Hepatocyte (in vitro differentiated cells): ENCODE measurements around the gene PLCL1. TPM values are rescaled to one million over a fixed set of nuclear protein-coding genes. Genes with fewer than 3 reads are reported as not detected.

Experiments used
- DNase-seq: peaks from one replicate; pipeline ENCODE4 v3.0.0-alpha.2; 2016; ENCODE audit warnings: low spot score
- H2AFZ ChIP-seq: fragments of 200-600 bp; sonication (generic); 2 replicates; pipeline ENCODE4 v1.6.0; 2016; ENCODE audit warnings: antibody characterized with exemption, mild to moderate bottlenecking
- H3K27ac ChIP-seq: fragments of 200-600 bp; sonication (generic); 2 replicates; pipeline ENCODE4 v1.5.1; 2016; ENCODE audit warnings: mild to moderate bottlenecking
- H3K27me3 ChIP-seq: fragments of 200-600 bp; sonication (generic); 2 replicates; pipeline ENCODE4 v1.6.1; 2016
- H3K36me3 ChIP-seq: fragments of 200-600 bp; sonication (generic); replicated peaks from 2 replicates; pipeline ENCODE4 v1.5.1; 2016; ENCODE audit warnings: low read depth; ENCODE audit not compliant: insufficient read depth
- H3K4me1 ChIP-seq: fragments of 200-600 bp; sonication (generic); 2 replicates; pipeline ENCODE4 v1.5.1; 2016; ENCODE audit warnings: mild to moderate bottlenecking, moderate library complexity; ENCODE audit not compliant: insufficient read depth
- H3K4me2 ChIP-seq: fragments of 200-600 bp; sonication (generic); 2 replicates; pipeline ENCODE4 v1.6.0; 2016
- H3K4me3 ChIP-seq: fragments of 200-600 bp; sonication (generic); 2 replicates; pipeline ENCODE4 v1.5.1; 2016; ENCODE audit warnings: mild to moderate bottlenecking
- H3K79me2 ChIP-seq: fragments of 200-600 bp; sonication (generic); 2 replicates; pipeline ENCODE4 v1.6.0; 2017; ENCODE audit warnings: mild to moderate bottlenecking
- H3K9me2 ChIP-seq: fragments of 200-600 bp; sonication (generic); replicated peaks from 2 replicates; pipeline ENCODE4 v1.6.0; 2017; ENCODE audit warnings: mild to moderate bottlenecking; ENCODE audit not compliant: insufficient read depth
- H3K9me3 ChIP-seq: fragments of 200-600 bp; sonication (generic); 2 replicates; pipeline ENCODE4 v1.5.1; 2016; ENCODE audit warnings: low read depth, mild to moderate bottlenecking
- H4K20me1 ChIP-seq: fragments of 200-600 bp; sonication (generic); 2 replicates; pipeline ENCODE4 v1.6.0; 2016; ENCODE audit warnings: mild to moderate bottlenecking; ENCODE audit not compliant: insufficient read depth, poor library complexity, severe bottlenecking
- EZH2 ChIP-seq: fragments of 200-600 bp; sonication (generic); IDR thresholded peaks from 2 replicates; pipeline ENCODE4 v1.6.1; 2016; ENCODE audit warnings: antibody characterized with exemption, mild to moderate bottlenecking, borderline replicate concordance
- EZH2phosphoT487 ChIP-seq: fragments of 200-600 bp; sonication (generic); IDR thresholded peaks from one replicate; pipeline ENCODE4 v1.6.1; 2018; ENCODE audit warnings: antibody characterized with exemption, mild to moderate bottlenecking, low read depth, moderate library complexity; ENCODE audit not compliant: unreplicated experiment, severe bottlenecking
- WGBS: methylation state at CpG from one replicate; pipeline ENCODE4 v1.1.6; 2016; ENCODE audit warnings: low lambda C conversion rate; ENCODE audit errors: missing lambda C conversion rate; 5-methylcytosine and 5-hydroxymethylcytosine counted together
- polyA plus RNA-seq: library from polyadenylated mRNA; unstranded; fragments of >200 nt; fragmentation: Nextera tagmentation; extraction: Ambion mirVana; gene quantifications from 2 replicates; pipeline ENCODE4 v1.2.1, GENCODE V29; 2016
- total RNA-seq: library from RNA; depleted of rRNA; stranded (reverse); fragments of >200 nt; gene quantifications from 2 replicates; pipeline ENCODE4 v1.2.3, GENCODE V29; 2014
- TF ChIP-seq, protein P1 (sequence below): fragments of 200-600 bp; sonication (generic); IDR thresholded peaks from 2 replicates; pipeline ENCODE4 v1.5.1; 2016; ENCODE audit warnings: antibody characterized with exemption, mild to moderate bottlenecking; ENCODE audit not compliant: poor library complexity

PLCL1 gene
- total and polyA plus RNA-seq, 2 experiments from 2014 or later = 0.37 to 2.4 TPM

- Histone ChIP-seq H3K9me2 (no peaks in the 10 kb centered on the region), H3K4me2 (no peak overlapping the region), H3K27ac (no peak overlapping the region), H3K36me3 (no peaks in the 10 kb centered on the region), H3K4me3 (no peak overlapping the region), H3K27me3 (no peaks in the 10 kb centered on the region), H3K9me3 (no peaks in the 10 kb centered on the region), H3K4me1 (no peaks in the 10 kb centered on the region), H4K20me1 (no peaks in the 10 kb centered on the region), H2AFZ (no peak overlapping the region), H3K79me2 (no peaks in the 10 kb centered on the region)
- TF ChIP-seq EZH2 (no peak), EZH2phosphoT487 (no peak)
- TF ChIP-seq, protein P1, sequence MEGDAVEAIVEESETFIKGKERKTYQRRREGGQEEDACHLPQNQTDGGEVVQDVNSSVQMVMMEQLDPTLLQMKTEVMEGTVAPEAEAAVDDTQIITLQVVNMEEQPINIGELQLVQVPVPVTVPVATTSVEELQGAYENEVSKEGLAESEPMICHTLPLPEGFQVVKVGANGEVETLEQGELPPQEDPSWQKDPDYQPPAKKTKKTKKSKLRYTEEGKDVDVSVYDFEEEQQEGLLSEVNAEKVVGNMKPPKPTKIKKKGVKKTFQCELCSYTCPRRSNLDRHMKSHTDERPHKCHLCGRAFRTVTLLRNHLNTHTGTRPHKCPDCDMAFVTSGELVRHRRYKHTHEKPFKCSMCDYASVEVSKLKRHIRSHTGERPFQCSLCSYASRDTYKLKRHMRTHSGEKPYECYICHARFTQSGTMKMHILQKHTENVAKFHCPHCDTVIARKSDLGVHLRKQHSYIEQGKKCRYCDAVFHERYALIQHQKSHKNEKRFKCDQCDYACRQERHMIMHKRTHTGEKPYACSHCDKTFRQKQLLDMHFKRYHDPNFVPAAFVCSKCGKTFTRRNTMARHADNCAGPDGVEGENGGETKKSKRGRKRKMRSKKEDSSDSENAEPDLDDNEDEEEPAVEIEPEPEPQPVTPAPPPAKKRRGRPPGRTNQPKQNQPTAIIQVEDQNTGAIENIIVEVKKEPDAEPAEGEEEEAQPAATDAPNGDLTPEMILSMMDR = no peak
- WGBS = 94% methylated on average over 1 of the region's 1 CpG
- DNase-seq = no peak
Observed at GRCh38 chr2:197863744-197864143, 59.4 kb downstream of the PLCL1 start.

- no peak overlapping the region for H2AFZ ChIP-seq
- H3K9me2 ChIP-seq = no peaks in the 10 kb centered on the region
- H3K4me1 ChIP-seq = peaks cover 10% of the 10 kb centered on the region
- no peak overlapping the region for H3K4me3 ChIP-seq
- no peak overlapping the region for H3K27ac ChIP-seq
- no peaks in the 10 kb centered on the region for H3K79me2 ChIP-seq
- no peak for DNase-seq
- no peaks in the 10 kb centered on the region for H3K9me3 ChIP-seq
- H3K4me2 ChIP-seq = no peak overlapping the region
- no peaks in the 10 kb centered on the region for H4K20me1 ChIP-seq
- H3K27me3 ChIP-seq = no peaks in the 10 kb centered on the region
- TF ChIP-seq EZH2 (no peak), EZH2phosphoT487 (no peak)
- TF ChIP-seq, protein P1 = no peak
- H3K36me3 ChIP-seq = no peaks in the 10 kb centered on the region
Observed at GRCh38 chr2:197866455-197866854, 62.1 kb downstream of the PLCL1 start.

DNA sequence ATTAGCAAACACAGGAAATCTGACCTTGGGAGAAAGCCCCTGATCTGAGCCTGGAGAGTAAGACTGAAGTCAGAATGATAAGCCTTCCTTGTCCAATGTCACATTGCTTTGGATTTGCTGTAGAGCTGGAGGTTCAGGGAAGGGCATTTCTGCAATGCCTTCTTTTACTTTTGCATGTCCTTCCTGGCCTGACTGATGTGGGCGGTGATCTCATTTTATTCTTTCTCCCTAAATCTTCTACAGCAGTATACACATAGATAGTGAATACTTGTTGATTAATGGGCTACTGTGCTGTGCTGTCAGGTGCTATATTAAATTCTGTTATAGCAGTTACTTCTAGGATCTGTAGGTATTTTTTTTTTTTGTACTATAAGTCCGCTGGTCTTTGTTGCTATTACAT is 62.6 kb downstream of the PLCL1 start:
- H2AFZ ChIP-seq = no peak overlapping the region
- TF ChIP-seq EZH2phosphoT487 = no peak
- TF ChIP-seq, protein P1 = no peak
- TF ChIP-seq EZH2 = no peak
- no peak for DNase-seq
- 98% methylated on average over 2 of the region's 2 CpGs for WGBS
- no peaks in the 10 kb centered on the region for H3K27me3 ChIP-seq
- no peak overlapping the region for H3K4me2 ChIP-seq
- no peak overlapping the region for H3K4me3 ChIP-seq
- H4K20me1 ChIP-seq = no peaks in the 10 kb centered on the region
- H3K4me1 ChIP-seq = peaks cover 10% of the 10 kb centered on the region
- H3K36me3 ChIP-seq = no peaks in the 10 kb centered on the region
- no peaks in the 10 kb centered on the region for H3K79me2 ChIP-seq
- no peak overlapping the region for H3K27ac ChIP-seq
- no peaks in the 10 kb centered on the region for H3K9me2 ChIP-seq
- H3K9me3 ChIP-seq = no peaks in the 10 kb centered on the region

DNA sequence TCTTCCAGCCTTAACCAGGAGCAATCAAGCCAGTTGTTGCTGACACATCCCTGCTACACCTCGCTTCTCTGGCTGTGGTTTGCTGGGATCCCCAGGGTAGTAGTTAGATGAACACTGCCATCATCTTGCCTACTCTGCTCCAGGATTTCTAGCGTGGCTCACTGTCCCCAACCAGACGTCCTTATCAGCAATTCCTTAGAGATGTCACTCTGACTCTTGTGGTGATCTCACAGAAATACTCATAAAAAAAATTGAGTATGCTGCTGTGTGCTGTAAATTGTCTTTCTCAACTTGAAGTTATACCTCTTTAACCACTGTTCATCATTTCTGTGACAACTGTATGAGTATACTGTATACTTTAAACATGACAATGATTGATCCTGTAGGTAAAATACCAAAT is 63.2 kb downstream of the PLCL1 start:
- H3K4me3 ChIP-seq = no peak overlapping the region
- no peaks in the 10 kb centered on the region for H3K9me2 ChIP-seq
- H3K27me3 ChIP-seq = no peaks in the 10 kb centered on the region
- DNase-seq = no peak
- H3K4me1 ChIP-seq = peaks cover 10% of the 10 kb centered on the region
- H3K36me3 ChIP-seq = no peaks in the 10 kb centered on the region
- TF ChIP-seq EZH2phosphoT487 = no peak
- TF ChIP-seq, protein P1 = no peak
- TF ChIP-seq EZH2 = no peak
- H3K79me2 ChIP-seq = no peaks in the 10 kb centered on the region
- no peak overlapping the region for H3K4me2 ChIP-seq
- H3K27ac ChIP-seq = no peak overlapping the region
- H4K20me1 ChIP-seq = no peaks in the 10 kb centered on the region
- H2AFZ ChIP-seq = no peak overlapping the region
- 58% methylated on average over 3 of the region's 3 CpGs for WGBS
- H3K9me3 ChIP-seq = no peaks in the 10 kb centered on the region
